Activated CD8-positive, alpha-beta T cell treated with anti-CD3 and anti-CD28 coated beads for 36 hours (primary cell): ENCODE results near the gene VASP. TPM values are rescaled to one million over a fixed set of nuclear protein-coding genes. Genes with fewer than 3 reads are reported as not detected.

Experiments
- ATAC-seq: fragments of 200-7000 bp; cut with Tn5 transposase; one replicate; pipeline ENCODE4 v1.10.0; 2021; ENCODE audit warnings: mild to moderate bottlenecking, moderate library complexity
- CTCF ChIA-PET: fragments of 350-600 bp; sonication (Branson Sonifier 250); formaldehyde crosslinking; loops from one replicate; lab custom pipeline; 2021; ENCODE audit warnings: antibody characterized with exemption; lab: Charles Lee
- POLR2A ChIA-PET: fragments of 350-600 bp; sonication (Branson Sonifier 250); formaldehyde crosslinking; loops from one replicate; lab custom pipeline; 2021; ENCODE audit warnings: antibody characterized with exemption; lab: Charles Lee
- DNase-seq: peaks from one replicate; pipeline ENCODE4 v3.0.0-alpha.2; 2020
- H3K27ac Mint-ChIP-seq: one replicate; pipeline ENCODE4 v1.8.0; 2021; ENCODE audit warnings: mild to moderate bottlenecking, mixed read lengths
- H3K27me3 Mint-ChIP-seq: one replicate; pipeline ENCODE4 v1.8.0; 2021; ENCODE audit warnings: mixed read lengths
- H3K36me3 Mint-ChIP-seq: one replicate; pipeline ENCODE4 v1.8.0; 2021; ENCODE audit warnings: low read depth, mixed read lengths
- H3K4me1 Mint-ChIP-seq: one replicate; pipeline ENCODE4 v1.8.0; 2021; ENCODE audit warnings: low read depth, mixed read lengths
- H3K4me3 Mint-ChIP-seq: one replicate; pipeline ENCODE4 v1.8.0; 2021; ENCODE audit warnings: mild to moderate bottlenecking, moderate library complexity, mixed read lengths
- H3K9me3 Mint-ChIP-seq: one replicate; pipeline ENCODE4 v1.8.0; 2021; ENCODE audit warnings: mixed read lengths
- intact Hi-C: fragments of 100-400 bp; cut with micrococcal nuclease; formaldehyde crosslinking; loops from one replicate; pipeline ENCODE4 v1.10.0; 2022
- total RNA-seq, 2 experiments: library from RNA; stranded (reverse); gene quantifications; one replicate each; pipeline ENCODE4 v1.2.3, GENCODE V29; 2021
- TF ChIP-seq, protein P1 (sequence below): fragments of 200-600 bp; IDR thresholded peaks from one replicate; pipeline ENCODE4 v1.8.0; 2022; ENCODE audit warnings: antibody characterized with exemption, mild to moderate bottlenecking

The VASP gene
- total RNA-seq, 2 experiments from 2014 or later = 152 to 153 TPM

DNA sequence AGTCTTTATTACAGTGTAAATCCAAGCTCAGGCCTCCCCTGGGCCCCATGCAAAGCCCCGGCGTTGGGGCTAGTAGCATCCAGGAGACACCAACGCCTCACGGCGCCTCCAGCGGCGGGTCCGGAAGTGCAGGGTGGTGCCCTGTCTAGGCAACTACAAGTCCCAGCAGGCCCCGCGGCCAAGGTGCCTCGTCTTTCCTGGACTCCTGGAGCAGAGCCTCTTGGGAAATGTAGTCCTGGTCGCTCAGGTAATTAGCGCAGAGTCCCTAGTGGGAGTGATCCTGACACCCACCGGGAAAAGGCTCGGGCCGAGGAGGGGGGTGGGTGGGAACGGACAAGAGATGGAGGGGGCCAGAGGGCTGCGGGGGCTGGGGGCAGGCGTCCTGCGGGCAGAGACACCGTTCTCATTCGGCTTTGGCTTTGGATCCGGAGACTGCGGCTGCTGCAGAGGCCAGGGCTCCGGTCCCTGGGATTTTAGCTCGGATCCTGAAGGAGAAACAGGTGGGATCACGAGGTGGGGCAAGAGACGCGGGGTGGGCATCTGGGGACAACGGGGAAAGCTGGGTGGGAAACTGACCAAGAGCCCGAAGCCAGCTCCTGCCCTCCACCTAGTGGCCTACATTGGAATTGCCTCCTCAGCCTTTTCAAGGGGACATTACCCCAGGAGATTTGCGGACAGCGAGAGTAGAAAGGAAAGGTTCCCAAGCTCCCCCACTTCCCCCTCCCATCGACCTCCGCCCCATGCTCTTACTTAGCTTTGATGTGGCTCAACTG, 21.8 kb upstream of the VASP start:
- TF ChIP-seq, protein P1, sequence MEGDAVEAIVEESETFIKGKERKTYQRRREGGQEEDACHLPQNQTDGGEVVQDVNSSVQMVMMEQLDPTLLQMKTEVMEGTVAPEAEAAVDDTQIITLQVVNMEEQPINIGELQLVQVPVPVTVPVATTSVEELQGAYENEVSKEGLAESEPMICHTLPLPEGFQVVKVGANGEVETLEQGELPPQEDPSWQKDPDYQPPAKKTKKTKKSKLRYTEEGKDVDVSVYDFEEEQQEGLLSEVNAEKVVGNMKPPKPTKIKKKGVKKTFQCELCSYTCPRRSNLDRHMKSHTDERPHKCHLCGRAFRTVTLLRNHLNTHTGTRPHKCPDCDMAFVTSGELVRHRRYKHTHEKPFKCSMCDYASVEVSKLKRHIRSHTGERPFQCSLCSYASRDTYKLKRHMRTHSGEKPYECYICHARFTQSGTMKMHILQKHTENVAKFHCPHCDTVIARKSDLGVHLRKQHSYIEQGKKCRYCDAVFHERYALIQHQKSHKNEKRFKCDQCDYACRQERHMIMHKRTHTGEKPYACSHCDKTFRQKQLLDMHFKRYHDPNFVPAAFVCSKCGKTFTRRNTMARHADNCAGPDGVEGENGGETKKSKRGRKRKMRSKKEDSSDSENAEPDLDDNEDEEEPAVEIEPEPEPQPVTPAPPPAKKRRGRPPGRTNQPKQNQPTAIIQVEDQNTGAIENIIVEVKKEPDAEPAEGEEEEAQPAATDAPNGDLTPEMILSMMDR = peak; percentile 92
- Mint-ChIP-seq H3K4me3 (peak overlapping the region; percentile 86), H3K27me3 (peaks cover 2% of the 10 kb centered on the region), H3K36me3 (no peaks in the 10 kb centered on the region), H3K9me3 (no peaks in the 10 kb centered on the region), H3K27ac (peak overlapping the region; percentile 85), H3K4me1 (peaks cover 14% of the 10 kb centered on the region)
- CTCF ChIA-PET = interaction anchor here (0.7 to 3.0 kb wide), 56 partner anchors 9 to 307 kb away, joined by 3 to 78 read pairs (median 6); partner anchors contain the start of genes BLOC1S3, ERCC1, FBXO46 and FOSB
- peak; percentile 99 for ATAC-seq
- peak; percentile 100 for DNase-seq
- POLR2A ChIA-PET = interaction anchor here (0.6 to 1.5 kb wide), 6 partner anchors 9 to 531 kb away, joined by 3 to 9 read pairs (median 3); partner anchors contain the start of gene ERCC1
- intact Hi-C loops = no loop called here

DNA sequence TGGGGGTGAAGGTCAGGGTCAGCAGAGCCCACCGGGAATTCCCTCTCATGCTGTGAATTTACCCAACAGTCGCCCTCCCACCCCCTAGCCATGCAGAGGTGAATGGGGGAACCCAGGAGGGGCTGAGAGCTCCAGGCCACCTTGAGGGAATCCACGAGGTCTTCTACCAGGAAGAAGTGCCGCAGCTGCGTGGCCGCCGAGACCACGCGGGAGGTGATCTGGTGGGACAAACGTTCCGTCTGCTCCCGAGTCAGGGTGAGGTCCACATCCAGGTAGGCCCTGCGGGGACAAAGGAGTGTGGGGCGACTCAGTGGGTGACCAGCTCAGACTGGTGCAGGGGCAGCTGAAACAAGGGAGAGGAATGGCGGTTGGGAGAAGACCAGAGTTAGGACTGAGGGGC, 18.6 kb upstream of the VASP start:
- no peak for DNase-seq
- no peak for ATAC-seq
- intact Hi-C loops = no loop called here
- Mint-ChIP-seq H3K4me1 (peaks cover 21% of the 10 kb centered on the region), H3K36me3 (no peaks in the 10 kb centered on the region), H3K4me3 (no peak overlapping the region), H3K27me3 (peaks cover 7% of the 10 kb centered on the region), H3K27ac (no peak overlapping the region), H3K9me3 (no peaks in the 10 kb centered on the region)
- ChIA-PET CTCF (interaction anchor here (1.3 to 2.2 kb wide), 3 partner anchors 10 to 50 kb away, joined by 3 to 13 read pairs (median 5); no protein-coding TSS in a partner anchor), POLR2A (no interaction called here)
- TF ChIP-seq, protein P1 = no peak

DNA sequence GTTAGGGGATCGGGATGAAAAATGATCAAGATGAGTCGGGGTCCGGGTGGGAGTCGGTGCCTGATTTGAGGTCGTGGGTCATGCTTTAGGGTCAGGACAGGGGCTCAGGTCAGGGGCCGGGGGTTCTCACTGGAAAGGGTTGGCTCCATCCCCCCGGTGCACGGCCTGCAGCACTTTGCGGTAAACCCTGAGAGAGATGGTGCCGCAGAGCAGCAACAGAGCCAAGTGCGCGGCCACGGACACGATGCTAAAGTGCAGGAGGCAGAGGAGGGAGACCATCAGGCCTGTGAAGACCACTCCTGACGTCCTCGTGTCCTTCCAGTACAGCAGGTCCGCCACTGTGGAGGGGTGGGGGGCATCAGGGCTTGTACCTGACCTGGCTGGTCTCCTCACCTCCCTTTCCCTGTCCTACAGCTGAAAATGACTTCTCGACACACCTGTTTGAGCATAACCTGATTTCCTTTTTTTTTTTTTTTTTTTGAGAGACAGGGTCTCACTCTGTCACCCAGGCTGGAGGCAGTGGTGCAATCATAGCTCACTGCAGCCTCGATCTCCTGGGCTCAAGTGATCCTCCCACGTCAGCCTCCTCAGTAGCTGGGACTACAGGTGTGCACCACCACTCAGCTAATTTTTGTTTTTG, 17.9 kb upstream of the VASP start:
- POLR2A ChIA-PET = interaction anchor here (0.8 kb wide), 1 partner anchor 34 kb away, joined by 3 read pairs; no protein-coding TSS in a partner anchor
- TF ChIP-seq, protein P1 = no peak
- no peak overlapping the region for H3K27ac Mint-ChIP-seq

DNA sequence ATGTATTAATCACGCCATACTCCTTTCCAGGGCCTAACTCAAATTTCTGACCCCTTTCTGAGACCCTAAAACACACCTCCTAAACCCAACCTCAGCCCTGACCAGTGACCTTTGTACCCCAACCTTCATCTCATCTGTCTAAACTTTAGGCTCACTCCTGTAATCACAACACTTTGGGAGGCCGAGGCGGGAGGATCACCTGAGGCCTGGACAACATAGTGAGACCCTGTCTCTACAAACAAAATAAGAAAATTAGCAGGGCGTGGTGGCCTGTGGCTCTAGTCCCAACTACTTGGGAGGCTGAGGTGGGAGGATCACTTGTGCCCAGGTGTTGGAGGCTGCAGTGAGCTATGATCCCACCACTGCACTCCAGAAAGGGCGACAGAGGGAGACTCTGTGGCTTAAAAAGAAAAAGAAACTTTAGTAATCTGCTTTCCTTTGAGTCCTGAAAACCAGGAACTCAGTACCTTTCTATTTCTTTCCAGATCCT, 15.1 kb upstream of the VASP start:
- Mint-ChIP-seq H3K27ac (no peak overlapping the region), H3K4me3 (no peak overlapping the region), H3K4me1 (peaks cover 19% of the 10 kb centered on the region), H3K27me3 (peaks cover 19% of the 10 kb centered on the region), H3K36me3 (no peaks in the 10 kb centered on the region), H3K9me3 (no peaks in the 10 kb centered on the region)
- ATAC-seq = no peak
- TF ChIP-seq, protein P1 = no peak
- CTCF ChIA-PET = interaction anchor here (1.0 kb wide), 1 partner anchor 13 kb away, joined by 3 read pairs; no protein-coding TSS in a partner anchor
- DNase-seq = no peak
- POLR2A ChIA-PET = no interaction called here
- intact Hi-C loops = no loop called here

More for the DNA sequence above, 17.9 kb upstream of the VASP start:
- intact Hi-C loops = no loop called here
- no peak for ATAC-seq
- Mint-ChIP-seq H3K27me3 (peaks cover 10% of the 10 kb centered on the region), H3K4me1 (peaks cover 19% of the 10 kb centered on the region), H3K9me3 (no peaks in the 10 kb centered on the region), H3K4me3 (no peak overlapping the region), H3K36me3 (no peaks in the 10 kb centered on the region)
- no peak for DNase-seq
- CTCF ChIA-PET = interaction anchor here (1.9 to 2.2 kb wide), 3 partner anchors 10 to 50 kb away, joined by 5 to 13 read pairs (median 7); no protein-coding TSS in a partner anchor
